Measurements from ENCODE around the gene CASP3. TPM values are rescaled to one million over a fixed set of nuclear protein-coding genes. Genes with fewer than 3 reads are reported as not detected.
"Not testable (repeated sequence)": the region's sequence is repeated elsewhere in the genome, so short reads cannot be mapped to it uniquely, and the experiment has no call there.

The CASP3 gene
- total and polyA plus RNA-seq, 5 donors = 8.6 to 11.0 (median 10.5) TPM

GRCh38 chr4:184613405-184613804 lies 35.8 kb downstream of the CASP3 start:
- H3K9me3 ChIP-seq (ENCODE audit: control insufficient read depth, low read length) = peaks cover 1% of the 10 kb centered on the region
- no peak overlapping the region for H3K27ac ChIP-seq (ENCODE audit: low read length)
- intact Hi-C loops (cut with DNase I) = no loop called here
- ATAC-seq (no peak), DNase-seq (no peak)
- no peaks in the 10 kb centered on the region for H3K27me3 ChIP-seq (ENCODE audit: control insufficient read depth, insufficient read depth)
- peaks cover 2% of the 10 kb centered on the region for H3K4me1 ChIP-seq (ENCODE audit: control insufficient read depth, insufficient read depth, low read length)
- no peak overlapping the region for H3K4me3 ChIP-seq (ENCODE audit: low read length)
- 72% methylated on average over 2 of the region's 2 CpGs for WGBS

DNA sequence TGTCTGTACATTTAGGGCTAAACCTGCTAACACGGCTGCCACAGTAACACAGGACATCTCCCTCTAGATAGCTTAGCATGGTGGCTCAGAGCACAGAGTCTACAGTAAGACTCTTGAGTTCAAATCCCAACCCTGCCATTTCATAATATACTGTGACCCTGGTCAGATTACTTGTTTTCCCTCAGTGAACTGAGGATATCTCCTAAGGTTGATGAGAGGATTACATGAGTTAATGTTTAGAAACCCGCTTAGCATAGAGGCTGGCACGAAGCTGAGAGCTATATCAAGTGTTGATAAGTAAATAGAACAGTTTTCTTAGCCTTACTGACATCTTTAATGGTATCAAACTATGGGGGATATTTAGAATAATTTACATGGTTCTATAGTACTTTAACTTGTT lies 37.2 kb downstream of the CASP3 start:
- Histone ChIP-seq H3K4me1 (ENCODE audit: control insufficient read depth, insufficient read depth, low read length) (no peaks in the 10 kb centered on the region), H3K27ac (ENCODE audit: low read length) (no peak overlapping the region), H3K9me3 (ENCODE audit: control insufficient read depth, low read length) (peaks cover 1% of the 10 kb centered on the region), H3K27me3 (ENCODE audit: control insufficient read depth, insufficient read depth) (no peaks in the 10 kb centered on the region), H3K4me3 (ENCODE audit: low read length) (no peak overlapping the region)
- intact Hi-C loops (cut with DNase I) = no loop called here
- DNase-seq = no peak
- WGBS = 83% methylated on average over 3 of the region's 3 CpGs
- no peak for ATAC-seq

DNA sequence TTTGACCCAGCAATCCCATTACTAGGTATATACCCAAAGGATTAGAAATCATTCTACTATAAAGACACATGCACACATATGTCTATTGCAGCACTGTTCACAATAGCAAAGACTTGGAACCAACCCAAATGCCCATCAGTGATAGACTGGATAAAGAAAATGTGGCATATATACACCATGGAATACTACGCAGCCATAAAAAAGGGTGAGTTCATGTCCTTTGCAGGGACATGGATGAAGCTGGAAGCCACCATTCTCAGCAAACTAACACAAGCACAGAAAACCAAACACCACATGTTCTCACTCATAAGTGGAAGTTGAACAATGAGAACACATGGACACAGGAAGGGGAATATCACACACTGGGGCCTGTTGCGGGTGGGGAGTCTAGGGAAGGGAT lies 41.8 kb downstream of the CASP3 start:
- DNase-seq; intact Hi-C loops (cut with DNase I); H3K9me3 ChIP-seq (ENCODE audit: control insufficient read depth, low read length); H3K4me3 ChIP-seq (ENCODE audit: low read length); H3K27ac ChIP-seq (ENCODE audit: low read length); H3K27me3 ChIP-seq (ENCODE audit: control insufficient read depth, insufficient read depth); H3K4me1 ChIP-seq (ENCODE audit: control insufficient read depth, insufficient read depth, low read length); ATAC-seq: not testable (repeated sequence)
- 91% methylated on average over 2 of the region's 2 CpGs for WGBS

DNA sequence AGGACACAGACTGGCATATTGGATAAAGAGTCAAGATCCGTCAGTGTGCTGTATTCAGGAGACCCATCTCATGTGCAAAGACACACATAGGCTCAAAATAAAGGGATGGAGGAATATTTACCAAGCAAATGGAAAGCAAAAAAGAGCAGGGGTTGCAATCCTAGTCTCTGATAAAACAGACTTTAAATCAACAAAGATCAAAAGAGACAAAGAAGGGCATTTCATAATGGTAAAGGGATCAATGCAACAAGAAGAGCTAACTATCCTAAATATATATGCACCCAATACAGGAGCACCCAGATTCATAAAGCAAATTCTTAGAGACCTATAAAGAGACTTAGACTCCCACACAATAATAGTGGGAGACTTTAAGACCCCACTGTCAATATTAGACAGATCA lies 46.4 kb downstream of the CASP3 start:
- H3K27ac ChIP-seq (ENCODE audit: low read length); H3K4me1 ChIP-seq (ENCODE audit: control insufficient read depth, insufficient read depth, low read length); H3K9me3 ChIP-seq (ENCODE audit: control insufficient read depth, low read length); intact Hi-C loops (cut with DNase I); ATAC-seq; DNase-seq; H3K27me3 ChIP-seq (ENCODE audit: control insufficient read depth, insufficient read depth); H3K4me3 ChIP-seq (ENCODE audit: low read length): not testable (repeated sequence)
- 0% methylated on average over 1 of the region's 1 CpG for WGBS

DNA sequence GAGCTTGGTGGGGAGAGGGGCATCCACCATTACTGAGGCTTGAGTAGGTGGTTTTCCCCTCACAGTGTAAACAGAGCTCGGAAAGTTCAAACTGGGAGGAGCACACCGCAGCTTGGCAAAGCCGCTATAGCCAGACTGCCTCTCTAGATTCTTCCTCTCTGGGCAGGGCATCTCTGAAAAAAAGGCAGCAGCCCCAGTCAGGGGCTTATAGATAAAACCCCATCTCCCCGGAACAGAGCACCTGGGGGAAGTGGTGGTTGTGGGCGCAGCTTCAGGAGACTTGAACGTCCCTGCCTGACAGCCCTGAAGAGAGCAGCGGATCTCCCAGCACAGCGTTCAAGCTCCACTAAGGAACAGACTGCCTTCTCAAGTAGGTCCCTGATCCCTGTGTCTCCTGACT lies 48.3 kb downstream of the CASP3 start:
- H3K4me1 ChIP-seq (ENCODE audit: control insufficient read depth, insufficient read depth, low read length); DNase-seq; H3K4me3 ChIP-seq (ENCODE audit: low read length); intact Hi-C loops (cut with DNase I); H3K9me3 ChIP-seq (ENCODE audit: control insufficient read depth, low read length); ATAC-seq; H3K27me3 ChIP-seq (ENCODE audit: control insufficient read depth, insufficient read depth); H3K27ac ChIP-seq (ENCODE audit: low read length): not testable (repeated sequence)
- WGBS = 91% methylated on average over 8 of the region's 8 CpGs

DNA sequence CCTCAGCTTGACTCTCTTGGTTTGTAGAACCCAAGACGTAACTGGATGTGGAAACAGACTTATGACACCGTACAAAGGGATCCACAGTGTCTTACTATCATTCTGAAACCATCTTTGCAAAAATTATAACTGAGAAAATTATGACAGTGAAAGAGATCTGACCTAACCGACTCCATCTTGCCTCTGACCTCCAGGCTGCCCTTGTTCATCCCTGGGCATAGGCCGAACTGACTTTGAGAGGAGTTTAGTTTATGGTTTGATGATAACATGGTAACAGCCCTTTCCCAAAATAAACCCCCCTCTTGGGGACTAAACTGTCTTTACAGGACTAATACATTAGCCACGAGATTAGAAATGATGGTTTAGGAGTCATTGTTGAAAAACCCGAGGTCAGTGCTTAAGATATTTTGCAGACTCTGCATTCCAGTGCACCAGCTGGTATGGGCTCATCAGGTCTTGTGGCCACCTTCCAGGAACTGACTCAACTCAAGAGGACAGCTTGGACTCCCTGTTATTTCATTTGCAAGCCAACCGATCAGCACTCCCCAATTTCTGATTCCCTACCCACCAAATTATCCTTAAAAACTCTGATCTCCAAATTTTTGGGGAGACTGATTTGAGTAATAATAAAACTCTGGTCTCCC lies 49.6 kb downstream of the CASP3 start:
- ATAC-seq = no peak
- no peak overlapping the region for H3K4me3 ChIP-seq (ENCODE audit: low read length)
- peaks cover 2% of the 10 kb centered on the region for H3K4me1 ChIP-seq (ENCODE audit: control insufficient read depth, insufficient read depth, low read length)
- no peak for DNase-seq
- peaks cover 2% of the 10 kb centered on the region for H3K9me3 ChIP-seq (ENCODE audit: control insufficient read depth, low read length)
- H3K27ac ChIP-seq (ENCODE audit: low read length) = no peak overlapping the region
- no peaks in the 10 kb centered on the region for H3K27me3 ChIP-seq (ENCODE audit: control insufficient read depth, insufficient read depth)
- intact Hi-C loops (cut with DNase I) = no loop called here
- WGBS = 74% methylated on average over 7 of the region's 7 CpGs

DNA sequence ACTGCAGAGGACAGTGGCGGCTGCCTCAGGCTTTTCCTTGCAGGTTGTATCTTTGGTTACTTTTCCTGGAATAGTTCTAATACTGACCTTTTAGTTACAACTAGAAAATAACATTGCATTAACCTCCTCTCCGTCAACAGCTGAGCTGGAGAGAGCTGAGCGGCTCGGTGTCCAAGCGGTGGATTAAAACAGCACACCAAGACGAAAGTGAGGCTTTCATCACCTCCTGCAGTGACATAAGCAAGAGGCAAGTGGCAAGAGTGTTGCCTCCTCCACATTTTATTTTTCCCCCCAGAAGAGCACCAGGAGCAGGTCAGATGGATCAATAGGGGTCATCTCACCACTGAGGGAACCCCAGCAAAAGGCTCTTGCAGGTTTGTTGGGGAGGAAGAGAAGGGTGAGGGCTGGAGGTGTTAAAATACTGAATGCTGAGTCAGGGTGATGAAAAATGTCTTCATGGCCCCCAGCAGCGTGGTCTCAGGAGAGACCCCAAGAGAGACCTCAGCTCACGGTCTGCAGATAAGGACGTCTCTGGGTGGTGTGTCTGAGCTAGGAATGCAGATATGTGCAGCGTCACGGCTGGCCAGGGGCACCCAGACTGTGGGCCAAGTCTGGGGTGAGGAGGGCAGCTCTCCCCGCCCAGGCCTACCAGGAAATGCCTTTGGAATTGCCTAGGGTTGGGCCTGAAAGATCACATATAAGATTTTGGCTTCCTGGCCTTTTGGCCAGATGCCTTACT lies 50.3 kb downstream of the CASP3 start:
- Histone ChIP-seq H3K27ac (ENCODE audit: low read length) (no peak overlapping the region), H3K4me3 (ENCODE audit: low read length) (no peak overlapping the region), H3K4me1 (ENCODE audit: control insufficient read depth, insufficient read depth, low read length) (peaks cover 2% of the 10 kb centered on the region), H3K27me3 (ENCODE audit: control insufficient read depth, insufficient read depth) (no peaks in the 10 kb centered on the region), H3K9me3 (ENCODE audit: control insufficient read depth, low read length) (no peaks in the 10 kb centered on the region)
- peak; percentile 87 to 92 for ATAC-seq
- WGBS = 42% methylated on average over 12 of the region's 12 CpGs
- intact Hi-C loops (cut with DNase I) = no loop called here
- DNase-seq = peak in 2 of 3 donors; percentile 56 to 74

DNA sequence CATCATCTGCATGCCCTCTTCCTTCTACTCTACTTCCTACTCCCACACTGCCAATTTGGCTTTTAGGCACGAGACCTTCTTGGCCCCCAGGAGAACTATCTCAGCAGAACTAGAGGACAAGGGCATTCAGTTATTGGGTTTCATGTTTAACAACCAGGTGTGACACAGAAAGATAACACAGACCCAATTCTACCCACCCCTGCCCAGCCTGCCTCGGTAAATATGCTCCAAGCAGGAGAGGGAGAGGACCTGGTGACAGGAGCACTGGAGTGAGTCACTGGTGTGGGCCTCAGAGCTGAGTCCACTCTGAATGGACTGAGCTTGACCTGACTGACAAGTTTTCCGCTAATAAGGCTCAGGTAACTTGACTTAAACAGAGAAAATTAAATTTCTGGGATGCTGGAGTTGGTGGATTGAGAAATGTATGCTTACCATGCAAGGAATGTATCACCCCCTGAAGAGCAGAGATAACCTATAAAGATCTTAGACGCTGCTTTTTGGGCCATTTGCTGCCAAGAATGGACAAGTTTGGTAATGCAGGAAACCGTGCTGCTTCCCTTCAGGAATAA lies 52.5 kb downstream of the CASP3 start:
- H3K27ac ChIP-seq (ENCODE audit: low read length) = no peak overlapping the region
- intact Hi-C loops (cut with DNase I) = no loop called here
- DNase-seq (no peak), ATAC-seq (no peak)
- no peaks in the 10 kb centered on the region for H3K27me3 ChIP-seq (ENCODE audit: control insufficient read depth, insufficient read depth)
- WGBS = 50% methylated on average over 5 of the region's 5 CpGs
- H3K4me1 ChIP-seq (ENCODE audit: control insufficient read depth, insufficient read depth, low read length) = peaks cover 2% of the 10 kb centered on the region
- no peaks in the 10 kb centered on the region for H3K9me3 ChIP-seq (ENCODE audit: control insufficient read depth, low read length)
- H3K4me3 ChIP-seq (ENCODE audit: low read length) = no peak overlapping the region

GRCh38 chr4:184596044-184596616 lies 53.1 kb downstream of the CASP3 start:
- no peak overlapping the region for H3K4me3 ChIP-seq (ENCODE audit: low read length)
- intact Hi-C loops (cut with DNase I) = no loop called here
- no peaks in the 10 kb centered on the region for H3K27me3 ChIP-seq (ENCODE audit: control insufficient read depth, insufficient read depth)
- H3K27ac ChIP-seq (ENCODE audit: low read length) = no peak overlapping the region
- no peaks in the 10 kb centered on the region for H3K9me3 ChIP-seq (ENCODE audit: control insufficient read depth, low read length)
- DNase-seq (no peak), ATAC-seq (no peak)
- 72% methylated on average over 8 of the region's 8 CpGs for WGBS
- peaks cover 2% of the 10 kb centered on the region for H3K4me1 ChIP-seq (ENCODE audit: control insufficient read depth, insufficient read depth, low read length)

DNA sequence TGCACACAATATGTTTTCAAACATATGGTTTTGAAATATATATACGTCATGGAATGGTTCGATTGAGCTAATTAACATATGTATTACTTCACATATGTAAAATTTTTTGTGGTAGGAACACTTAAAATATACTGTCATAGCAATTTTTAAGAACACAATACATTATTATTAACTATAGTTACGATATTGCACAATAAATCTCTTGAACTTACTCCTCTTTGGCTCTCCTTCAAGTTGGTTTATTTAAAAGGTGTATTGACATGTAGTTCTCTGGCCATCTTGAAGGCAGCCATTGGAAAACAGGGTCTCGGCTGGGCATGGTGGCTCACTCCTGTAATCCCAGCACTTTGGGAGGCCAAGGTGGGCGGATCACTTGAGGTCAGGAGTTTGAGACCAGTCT lies 53.8 kb downstream of the CASP3 start:
- Histone ChIP-seq H3K4me3 (ENCODE audit: low read length) (no peak overlapping the region), H3K27me3 (ENCODE audit: control insufficient read depth, insufficient read depth) (no peaks in the 10 kb centered on the region), H3K9me3 (ENCODE audit: control insufficient read depth, low read length) (no peaks in the 10 kb centered on the region), H3K4me1 (ENCODE audit: control insufficient read depth, insufficient read depth, low read length) (peaks cover 2% of the 10 kb centered on the region), H3K27ac (ENCODE audit: low read length) (no peak overlapping the region)
- intact Hi-C loops (cut with DNase I) = no loop called here
- ATAC-seq (no peak), DNase-seq (no peak)
- WGBS = 96% methylated on average over 5 of the region's 5 CpGs

- no peak for ATAC-seq
- no peak overlapping the region for H3K4me3 ChIP-seq (ENCODE audit: low read length)
- no peaks in the 10 kb centered on the region for H3K27me3 ChIP-seq (ENCODE audit: control insufficient read depth, insufficient read depth)
- no peaks in the 10 kb centered on the region for H3K9me3 ChIP-seq (ENCODE audit: control insufficient read depth, low read length)
- peaks cover 2% of the 10 kb centered on the region for H3K4me1 ChIP-seq (ENCODE audit: control insufficient read depth, insufficient read depth, low read length)
- intact Hi-C loops (cut with DNase I) = no loop called here
- 92% methylated on average over 6 of the region's 6 CpGs for WGBS
- no peak for DNase-seq
- H3K27ac ChIP-seq (ENCODE audit: low read length) = no peak overlapping the region
Observed at GRCh38 chr4:184593461-184593860, 55.8 kb downstream of the CASP3 start.

Measured in right cardiac atrium (tissue), 5 donors.